OCI-LY3 (cell line): Measurements from ENCODE around the gene SLC35F4.

Experiments
- CTCF ChIP-seq: fragments of 200-600, 300-600 bp; sonication (generic); IDR thresholded peaks from 2 replicates; pipeline ENCODE4 v1.5.1; 2014; ENCODE audit warnings: antibody characterized with exemption, low read length, low read depth
- EZH2phosphoT487 ChIP-seq: fragments of 200-600 bp; shearing (Covaris generic); IDR thresholded peaks from 2 replicates; pipeline ENCODE4 v1.6.1; 2018; ENCODE audit warnings: antibody characterized with exemption, mixed run types, low read depth

- no peak for TF ChIP-seq CTCF
- no peak for TF ChIP-seq EZH2phosphoT487
Observed at GRCh38 chr14:57530571-57530970, 335.3 kb downstream of the SLC35F4 start.
